Mononuclear cell (primary cell): ENCODE measurements around the gene MOSPD2. TPM values are rescaled to one million over a fixed set of nuclear protein-coding genes. Genes with fewer than 3 reads are reported as not detected.

Experiments used
- H3K27me3 ChIP-seq: 2 replicates; pipeline ENCODE4 v1.6.0; 2011; ENCODE audit warnings: low read length, control low read depth; ENCODE audit not compliant: insufficient read depth
- H3K4me1 ChIP-seq: 2 replicates; pipeline ENCODE4 v1.5.1; 2011; ENCODE audit warnings: mild to moderate bottlenecking, low read length, control low read depth; ENCODE audit not compliant: insufficient read depth
- H3K4me3 ChIP-seq: 2 replicates; pipeline ENCODE4 v1.5.1; 2011; ENCODE audit warnings: mild to moderate bottlenecking, low read length, moderate library complexity
- H3K9me3 ChIP-seq: 2 replicates; pipeline ENCODE4 v1.5.1; 2011; ENCODE audit warnings: low read depth, mild to moderate bottlenecking, control low read depth, low read length
- total RNA-seq: library from RNA; depleted of rRNA; stranded (reverse); fragments of >200 nt; gene quantifications from one replicate; pipeline ENCODE4 v1.2.3, GENCODE V29; 2012

Gene MOSPD2
- total RNA-seq, 1 donor, result 9.2 TPM

DNA sequence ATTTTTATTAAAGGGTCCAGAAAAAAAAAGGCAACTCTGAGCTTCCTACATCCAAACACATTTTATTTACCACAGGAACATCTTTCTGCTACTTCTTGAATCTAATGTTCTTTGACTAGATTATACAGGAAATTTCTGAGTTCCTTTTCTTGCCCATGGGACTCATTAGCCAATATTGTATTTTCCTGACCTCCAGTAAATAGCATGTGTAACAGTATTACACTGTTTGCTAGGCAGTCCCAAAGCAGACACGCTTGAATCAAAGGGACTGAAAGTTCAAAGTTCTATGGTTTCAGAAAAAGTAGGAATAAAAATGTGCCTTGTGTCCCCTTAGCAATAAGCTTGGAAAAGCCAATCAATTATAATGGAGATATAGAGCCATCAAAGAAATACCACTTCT is 57.4 kb downstream of the MOSPD2 start:
- H3K9me3 ChIP-seq, result no peaks in the 10 kb centered on the region
- no peaks in the 10 kb centered on the region for H3K27me3 ChIP-seq
- no peaks in the 10 kb centered on the region for H3K4me1 ChIP-seq
- H3K4me3 ChIP-seq, result no peak overlapping the region

DNA sequence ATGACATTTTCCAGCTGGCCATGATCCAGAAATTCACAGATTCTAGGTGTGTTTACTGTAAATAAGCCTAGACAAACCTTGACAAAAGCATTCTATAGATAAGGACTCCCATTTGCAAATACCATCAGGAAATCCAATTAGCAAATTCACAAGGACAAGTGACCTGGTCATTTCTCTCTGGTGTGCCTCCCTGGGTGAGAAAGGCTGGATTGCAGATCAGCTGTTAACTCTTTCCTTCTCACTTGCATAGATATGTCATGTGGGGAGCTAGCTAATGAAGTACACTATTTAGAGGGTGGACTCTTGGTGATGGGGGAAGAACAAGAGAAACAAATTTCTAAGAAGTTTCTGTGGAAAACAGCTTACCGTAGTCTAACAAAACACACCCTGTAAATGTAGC is 58.9 kb downstream of the MOSPD2 start:
- Histone ChIP-seq H3K4me1 (no peaks in the 10 kb centered on the region), H3K9me3 (no peaks in the 10 kb centered on the region), H3K4me3 (no peak overlapping the region), H3K27me3 (no peaks in the 10 kb centered on the region)

DNA sequence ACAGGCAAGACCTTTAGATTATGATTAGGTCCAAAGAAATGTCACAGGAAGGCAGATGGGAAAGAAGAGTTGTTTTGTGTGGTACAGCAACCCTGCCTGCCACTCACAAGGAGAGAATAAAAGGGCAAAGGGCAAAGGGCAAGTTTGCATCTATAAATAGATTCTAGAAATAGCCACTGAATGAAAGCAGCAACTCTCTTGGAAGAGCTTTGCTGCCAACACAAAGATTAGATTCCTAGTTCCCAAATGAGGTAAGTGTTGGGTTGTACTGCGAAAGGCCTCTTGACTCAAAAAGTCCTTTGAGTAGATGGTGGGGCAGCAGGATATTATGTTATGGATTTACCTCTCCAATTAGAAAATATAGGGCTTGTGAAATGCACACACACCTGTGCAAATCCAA is 61.2 kb downstream of the MOSPD2 start:
- Histone ChIP-seq H3K9me3 (no peaks in the 10 kb centered on the region), H3K4me3 (no peak overlapping the region), H3K27me3 (no peaks in the 10 kb centered on the region), H3K4me1 (no peaks in the 10 kb centered on the region)

- Histone ChIP-seq H3K9me3 (no peaks in the 10 kb centered on the region), H3K27me3 (no peaks in the 10 kb centered on the region), H3K4me1 (no peaks in the 10 kb centered on the region), H3K4me3 (no peak overlapping the region)
Observed at GRCh38 chrX:14936561-14936960, 63.3 kb downstream of the MOSPD2 start.

DNA sequence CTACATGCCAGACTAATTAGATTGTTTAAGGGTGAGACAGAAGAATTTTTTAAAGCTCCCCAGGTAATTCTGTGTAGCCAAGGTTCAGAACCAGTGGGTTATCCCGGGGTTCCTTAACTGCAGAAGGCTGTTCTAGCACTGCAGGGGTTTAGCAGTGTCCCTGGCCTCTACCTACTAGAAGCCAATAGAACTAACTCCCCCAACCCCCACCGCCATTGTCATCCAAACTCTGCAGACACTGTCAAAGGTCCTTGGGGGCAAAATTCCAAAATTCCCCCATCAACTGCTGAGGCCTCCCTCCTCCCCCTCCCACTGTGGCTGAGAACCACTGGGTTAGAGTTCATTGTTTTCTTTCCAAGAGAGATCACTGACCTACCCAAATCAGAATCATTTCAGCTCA is 66.4 kb downstream of the MOSPD2 start:
- no peaks in the 10 kb centered on the region for H3K9me3 ChIP-seq
- no peaks in the 10 kb centered on the region for H3K27me3 ChIP-seq
- no peak overlapping the region for H3K4me3 ChIP-seq
- H3K4me1 ChIP-seq, result no peaks in the 10 kb centered on the region

DNA sequence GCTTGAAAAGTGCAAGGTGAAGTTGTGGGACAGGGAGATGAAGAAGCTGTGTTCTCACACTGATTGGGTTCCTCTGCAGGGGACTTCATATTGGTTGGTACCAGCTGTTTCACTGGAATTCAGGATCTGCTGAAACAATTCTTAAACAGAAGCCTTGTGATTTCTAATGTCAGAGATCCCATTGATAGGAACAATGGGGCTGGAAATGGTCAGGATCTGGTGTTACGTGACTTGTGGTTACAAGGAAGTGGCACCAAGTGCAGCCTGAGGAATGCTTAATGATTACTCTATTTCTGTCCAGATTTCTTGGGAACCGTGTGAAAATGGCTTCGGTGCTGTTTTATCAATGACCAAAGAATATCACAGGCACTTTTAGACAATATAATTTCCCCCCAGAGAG is 68.1 kb downstream of the MOSPD2 start:
- no peak overlapping the region for H3K4me3 ChIP-seq
- no peaks in the 10 kb centered on the region for H3K9me3 ChIP-seq
- no peaks in the 10 kb centered on the region for H3K27me3 ChIP-seq
- no peaks in the 10 kb centered on the region for H3K4me1 ChIP-seq

GRCh38 chrX:14942341-14942740 is 69.1 kb downstream of the MOSPD2 start:
- no peak overlapping the region for H3K4me3 ChIP-seq
- no peaks in the 10 kb centered on the region for H3K9me3 ChIP-seq
- no peaks in the 10 kb centered on the region for H3K4me1 ChIP-seq
- H3K27me3 ChIP-seq, result no peaks in the 10 kb centered on the region

- Histone ChIP-seq H3K4me1 (no peaks in the 10 kb centered on the region), H3K4me3 (no peak overlapping the region), H3K9me3 (no peaks in the 10 kb centered on the region), H3K27me3 (no peaks in the 10 kb centered on the region)
Observed at GRCh38 chrX:14943962-14944361, 70.7 kb downstream of the MOSPD2 start.

DNA sequence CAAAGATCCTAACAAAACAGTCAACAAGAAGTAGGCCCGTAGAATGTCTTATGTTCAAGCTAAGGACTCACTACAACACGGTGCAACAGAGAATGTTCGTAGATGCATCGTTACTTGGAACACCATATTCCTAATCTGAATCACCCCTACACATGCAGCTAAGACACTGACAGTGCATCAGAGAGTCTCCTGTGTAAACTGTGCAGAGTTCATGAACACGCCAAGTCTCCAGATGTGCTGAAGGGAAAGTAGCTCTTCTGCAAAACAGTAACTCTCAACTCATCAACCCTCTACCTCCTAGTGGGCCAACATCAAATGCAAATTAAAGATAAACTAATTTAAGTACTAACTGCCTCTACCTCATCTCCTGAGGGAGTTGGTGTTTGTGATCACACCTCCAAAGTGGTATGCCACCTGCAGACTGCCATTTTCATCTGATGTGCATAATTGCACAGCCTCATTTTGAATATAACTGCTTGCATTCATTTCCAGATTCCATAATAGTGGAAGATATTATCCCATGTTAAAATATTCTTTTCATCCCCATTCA is 73.5 kb downstream of the MOSPD2 start:
- Histone ChIP-seq H3K4me3 (no peak overlapping the region), H3K4me1 (no peaks in the 10 kb centered on the region), H3K27me3 (no peaks in the 10 kb centered on the region), H3K9me3 (no peaks in the 10 kb centered on the region)

DNA sequence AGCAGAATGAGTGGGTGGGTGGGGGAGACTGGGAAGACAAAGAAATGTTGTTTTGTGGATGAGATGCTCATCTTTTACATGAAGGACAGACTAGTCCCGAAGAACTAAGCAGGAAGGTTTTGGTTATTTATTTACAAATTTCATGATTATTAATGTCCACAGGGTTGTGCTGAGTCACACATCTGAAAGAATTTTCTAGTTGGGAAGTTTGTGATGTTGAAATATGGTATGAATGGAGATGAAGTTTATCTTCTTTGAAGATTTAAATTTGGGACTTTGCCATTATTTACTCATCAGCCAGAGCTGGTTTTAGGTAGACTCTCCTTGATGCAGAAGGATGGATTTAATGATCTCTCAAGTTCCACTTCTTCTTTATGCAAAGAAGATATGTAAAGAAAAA is 75.5 kb downstream of the MOSPD2 start:
- H3K4me3 ChIP-seq, result no peak overlapping the region
- H3K4me1 ChIP-seq, result no peaks in the 10 kb centered on the region
- no peaks in the 10 kb centered on the region for H3K9me3 ChIP-seq
- no peaks in the 10 kb centered on the region for H3K27me3 ChIP-seq

DNA sequence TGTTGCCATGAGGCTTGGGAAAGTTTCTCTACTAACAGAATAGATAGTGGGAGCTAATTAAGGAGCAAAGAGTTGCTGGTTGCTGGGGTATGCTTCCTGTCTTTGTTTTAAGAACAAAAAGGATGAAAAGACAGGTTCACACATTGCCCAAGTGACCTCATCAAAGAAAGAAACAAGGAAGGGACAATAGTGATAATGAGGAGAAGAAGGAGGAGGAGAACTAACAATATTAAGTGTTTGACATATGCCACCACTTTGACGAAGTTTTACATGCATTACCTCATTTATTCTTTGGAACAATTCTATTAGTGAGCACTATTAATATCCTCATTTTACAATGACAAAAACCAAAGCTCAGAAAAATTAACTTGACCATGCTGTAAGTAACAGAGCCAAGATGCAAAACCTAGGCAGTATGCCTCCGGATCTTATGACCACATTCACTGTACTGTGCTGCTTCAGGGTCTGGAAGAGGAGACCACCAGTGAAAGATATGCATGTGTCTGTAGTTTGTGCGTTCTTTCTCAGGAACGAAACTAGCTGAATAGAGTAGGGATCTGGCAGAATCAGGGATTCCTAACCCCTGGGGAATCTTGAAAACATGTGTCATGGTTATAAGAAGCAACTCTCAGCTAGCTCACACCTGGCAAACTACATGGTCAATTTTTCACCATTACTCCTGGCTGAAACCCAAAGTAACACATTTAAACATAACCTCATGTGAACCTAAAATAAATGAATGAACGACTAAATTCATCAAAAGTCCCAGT is 83.8 kb downstream of the MOSPD2 start:
- Histone ChIP-seq H3K4me1 (no peaks in the 10 kb centered on the region), H3K4me3 (no peak overlapping the region), H3K27me3 (no peaks in the 10 kb centered on the region), H3K9me3 (no peaks in the 10 kb centered on the region)

DNA sequence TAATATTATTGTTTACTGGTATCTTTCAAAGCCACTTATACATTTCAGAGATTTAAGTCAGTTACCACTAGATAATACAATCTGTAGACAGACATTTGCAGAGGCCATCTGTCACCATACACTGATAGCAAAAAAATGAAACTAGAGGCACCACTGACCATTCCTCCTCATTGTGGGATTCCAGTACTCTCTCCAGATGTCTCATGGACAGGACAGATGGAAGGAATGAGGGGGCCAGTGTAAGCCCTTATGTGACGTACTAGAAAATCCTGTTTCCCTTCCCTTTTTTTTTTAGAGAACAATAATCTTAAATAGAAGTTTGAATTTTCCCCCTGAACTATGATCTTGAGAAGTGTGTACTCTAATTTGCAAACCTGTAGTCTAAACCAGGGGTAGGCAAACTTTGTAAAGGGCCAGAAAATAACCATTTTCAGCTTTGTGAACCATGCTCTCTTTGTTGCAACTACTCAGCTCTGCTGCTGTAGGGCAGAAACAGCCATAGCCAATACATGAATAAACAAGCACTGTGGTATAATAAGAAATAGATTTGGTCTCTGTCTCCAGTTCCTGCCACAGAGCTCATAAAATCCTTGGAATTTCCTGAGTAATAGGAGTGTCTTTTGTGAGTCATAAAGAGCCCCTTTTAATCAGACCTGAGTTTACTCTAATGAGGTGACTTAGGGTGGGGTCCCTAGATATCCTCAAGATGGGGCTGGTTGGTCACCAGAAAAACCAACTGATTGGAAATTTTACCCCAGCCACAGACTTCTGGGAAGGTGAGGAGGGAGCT is 90.4 kb downstream of the MOSPD2 start:
- Histone ChIP-seq H3K9me3 (no peaks in the 10 kb centered on the region), H3K4me1 (no peaks in the 10 kb centered on the region), H3K27me3 (no peaks in the 10 kb centered on the region), H3K4me3 (no peak overlapping the region)

GRCh38 chrX:14964500-14964899 is 91.3 kb downstream of the MOSPD2 start:
- no peak overlapping the region for H3K4me3 ChIP-seq
- no peaks in the 10 kb centered on the region for H3K27me3 ChIP-seq
- no peaks in the 10 kb centered on the region for H3K9me3 ChIP-seq
- H3K4me1 ChIP-seq, result no peaks in the 10 kb centered on the region
